PFSK-1 (cell line): ENCODE measurements around the gene SEC14L1.

ENCODE experiments used
- FOXP2 ChIP-seq: optimal IDR thresholded peaks from 2 replicates; pipeline ENCODE3; 2011; ENCODE audit warnings: borderline replicate concordance, control low read depth, inconsistent platforms; ENCODE audit not compliant: insufficient read depth; ENCODE audit errors: extremely low read length, extremely low read depth
- POLR2AphosphoS5 ChIP-seq: IDR thresholded peaks from 2 replicates; pipeline ENCODE4 v1.6.1; 2012; ENCODE audit warnings: low read depth, mild to moderate bottlenecking, control low read depth, low read length, moderate library complexity
- SIN3A ChIP-seq: IDR thresholded peaks from 2 replicates; pipeline ENCODE4 v1.6.1; 2012; ENCODE audit warnings: mild to moderate bottlenecking, low read length, moderate library complexity, borderline replicate concordance; ENCODE audit not compliant: insufficient read depth
- TAF1 ChIP-seq: IDR thresholded peaks from 2 replicates; pipeline ENCODE4 v1.6.1; 2012; ENCODE audit warnings: low read length, control low read depth, borderline replicate concordance; ENCODE audit not compliant: insufficient read depth
- TF ChIP-seq, protein P1 (sequence below), 2 experiments: IDR thresholded peaks; 2 replicates each; pipeline versions ENCODE4 v1.6.1 to v1.8.0; 2011 to 2012; ENCODE audit warnings: low read depth in 2 of 2, low read length in 2 of 2, control low read depth in 1 of 2, inconsistent platforms in 1 of 2, mild to moderate bottlenecking in 1 of 2, moderate library complexity in 1 of 2; ENCODE audit not compliant: insufficient read depth in 1 of 2

DNA sequence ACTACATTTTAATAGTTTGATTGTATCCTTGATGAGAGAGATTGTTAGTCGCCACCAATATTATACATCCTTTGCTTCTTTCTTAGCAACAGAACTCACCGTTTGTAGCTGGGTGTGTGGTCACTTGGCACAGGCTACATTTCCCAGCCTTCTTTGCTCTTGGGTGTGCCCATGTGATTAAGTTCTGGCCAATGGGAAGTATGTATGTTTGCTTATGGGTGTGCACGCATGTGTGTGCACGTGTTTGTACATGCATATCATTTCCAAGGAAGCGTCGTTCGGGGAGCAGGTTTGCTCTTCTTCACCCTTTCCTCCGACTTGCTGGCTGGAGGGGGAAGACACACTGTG is 4.4 kb upstream of the SEC14L1 start:
- no peak for TF ChIP-seq TAF1
- no peak for TF ChIP-seq POLR2AphosphoS5
- TF ChIP-seq, protein P1, sequence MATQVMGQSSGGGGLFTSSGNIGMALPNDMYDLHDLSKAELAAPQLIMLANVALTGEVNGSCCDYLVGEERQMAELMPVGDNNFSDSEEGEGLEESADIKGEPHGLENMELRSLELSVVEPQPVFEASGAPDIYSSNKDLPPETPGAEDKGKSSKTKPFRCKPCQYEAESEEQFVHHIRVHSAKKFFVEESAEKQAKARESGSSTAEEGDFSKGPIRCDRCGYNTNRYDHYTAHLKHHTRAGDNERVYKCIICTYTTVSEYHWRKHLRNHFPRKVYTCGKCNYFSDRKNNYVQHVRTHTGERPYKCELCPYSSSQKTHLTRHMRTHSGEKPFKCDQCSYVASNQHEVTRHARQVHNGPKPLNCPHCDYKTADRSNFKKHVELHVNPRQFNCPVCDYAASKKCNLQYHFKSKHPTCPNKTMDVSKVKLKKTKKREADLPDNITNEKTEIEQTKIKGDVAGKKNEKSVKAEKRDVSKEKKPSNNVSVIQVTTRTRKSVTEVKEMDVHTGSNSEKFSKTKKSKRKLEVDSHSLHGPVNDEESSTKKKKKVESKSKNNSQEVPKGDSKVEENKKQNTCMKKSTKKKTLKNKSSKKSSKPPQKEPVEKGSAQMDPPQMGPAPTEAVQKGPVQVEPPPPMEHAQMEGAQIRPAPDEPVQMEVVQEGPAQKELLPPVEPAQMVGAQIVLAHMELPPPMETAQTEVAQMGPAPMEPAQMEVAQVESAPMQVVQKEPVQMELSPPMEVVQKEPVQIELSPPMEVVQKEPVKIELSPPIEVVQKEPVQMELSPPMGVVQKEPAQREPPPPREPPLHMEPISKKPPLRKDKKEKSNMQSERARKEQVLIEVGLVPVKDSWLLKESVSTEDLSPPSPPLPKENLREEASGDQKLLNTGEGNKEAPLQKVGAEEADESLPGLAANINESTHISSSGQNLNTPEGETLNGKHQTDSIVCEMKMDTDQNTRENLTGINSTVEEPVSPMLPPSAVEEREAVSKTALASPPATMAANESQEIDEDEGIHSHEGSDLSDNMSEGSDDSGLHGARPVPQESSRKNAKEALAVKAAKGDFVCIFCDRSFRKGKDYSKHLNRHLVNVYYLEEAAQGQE (IDR thresholded peaks at IDR 0.05; ENCODE audit: insufficient read depth in 1 of 2, low read depth in 2 of 2, low read length in 2 of 2), result no peak
- no peak for TF ChIP-seq SIN3A
- TF ChIP-seq FOXP2, result no peak
